GM19372 (cell line): ENCODE data around the gene ADGRG1.

Source experiments
- ATAC-seq: cut with Tn5 transposase; IDR thresholded peaks from one replicate; pipeline ENCODE4 v1.9.1; 2021; ENCODE audit warnings: mild to moderate bottlenecking, low read depth, moderate library complexity; ENCODE audit not compliant: unreplicated experiment

ADGRG1 gene

DNA sequence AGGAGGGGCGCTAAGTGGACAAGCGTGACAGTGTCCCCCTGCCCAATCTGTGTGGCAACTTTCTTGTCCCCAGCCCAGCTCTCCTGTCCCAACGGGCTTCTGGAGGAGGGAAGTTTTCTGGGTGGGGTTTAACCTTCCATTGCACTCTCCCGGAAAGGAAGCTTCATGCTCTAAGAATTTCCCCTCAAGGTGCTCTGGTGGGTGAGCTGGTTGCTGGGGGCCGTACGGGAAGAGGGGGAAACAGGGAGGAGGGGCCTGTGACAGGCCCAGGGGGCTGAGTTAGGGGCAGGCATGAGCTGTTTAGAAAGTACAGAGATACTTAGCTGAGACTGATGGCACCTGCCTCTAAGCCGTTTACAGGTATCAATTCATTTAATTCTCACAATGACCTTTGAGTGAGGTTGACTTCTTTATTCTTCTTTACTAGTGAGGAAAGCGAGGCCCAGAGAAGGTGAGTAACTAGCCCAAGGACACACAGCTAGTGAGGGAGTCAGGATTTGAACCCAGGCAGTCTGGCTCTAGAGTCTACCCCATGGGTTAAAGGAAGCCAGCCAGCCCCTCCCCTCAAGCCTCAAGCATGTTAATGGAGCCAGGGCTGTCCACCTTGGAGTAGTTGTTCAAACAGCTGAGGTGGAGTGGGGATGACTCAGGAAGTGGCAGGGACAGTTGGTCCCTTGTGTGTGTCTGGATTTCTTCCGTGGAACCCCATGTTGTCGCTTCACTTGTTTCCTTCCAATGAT is 18.9 kb downstream of the ADGRG1 start:
- ATAC-seq, result no peak

DNA sequence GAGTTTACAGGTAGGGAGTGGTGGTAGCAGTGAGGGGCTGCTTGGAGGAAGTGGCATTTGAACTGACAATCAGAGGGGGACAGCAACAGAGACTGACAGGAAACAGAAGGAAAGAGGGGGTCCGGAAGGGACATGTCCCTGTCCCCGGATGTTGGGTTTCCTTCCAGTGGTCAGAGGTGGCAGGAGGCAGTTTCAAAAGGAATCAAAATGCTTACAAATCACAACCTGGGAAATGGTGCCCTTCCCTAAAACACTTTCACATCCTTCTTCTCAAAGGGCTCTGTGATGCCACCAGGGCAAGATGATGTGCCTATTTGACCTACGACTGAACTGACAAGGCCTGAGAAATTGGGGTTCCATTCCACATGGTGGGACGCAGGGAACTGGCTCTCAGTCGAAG is 19.7 kb downstream of the ADGRG1 start:
- no peak for ATAC-seq

DNA sequence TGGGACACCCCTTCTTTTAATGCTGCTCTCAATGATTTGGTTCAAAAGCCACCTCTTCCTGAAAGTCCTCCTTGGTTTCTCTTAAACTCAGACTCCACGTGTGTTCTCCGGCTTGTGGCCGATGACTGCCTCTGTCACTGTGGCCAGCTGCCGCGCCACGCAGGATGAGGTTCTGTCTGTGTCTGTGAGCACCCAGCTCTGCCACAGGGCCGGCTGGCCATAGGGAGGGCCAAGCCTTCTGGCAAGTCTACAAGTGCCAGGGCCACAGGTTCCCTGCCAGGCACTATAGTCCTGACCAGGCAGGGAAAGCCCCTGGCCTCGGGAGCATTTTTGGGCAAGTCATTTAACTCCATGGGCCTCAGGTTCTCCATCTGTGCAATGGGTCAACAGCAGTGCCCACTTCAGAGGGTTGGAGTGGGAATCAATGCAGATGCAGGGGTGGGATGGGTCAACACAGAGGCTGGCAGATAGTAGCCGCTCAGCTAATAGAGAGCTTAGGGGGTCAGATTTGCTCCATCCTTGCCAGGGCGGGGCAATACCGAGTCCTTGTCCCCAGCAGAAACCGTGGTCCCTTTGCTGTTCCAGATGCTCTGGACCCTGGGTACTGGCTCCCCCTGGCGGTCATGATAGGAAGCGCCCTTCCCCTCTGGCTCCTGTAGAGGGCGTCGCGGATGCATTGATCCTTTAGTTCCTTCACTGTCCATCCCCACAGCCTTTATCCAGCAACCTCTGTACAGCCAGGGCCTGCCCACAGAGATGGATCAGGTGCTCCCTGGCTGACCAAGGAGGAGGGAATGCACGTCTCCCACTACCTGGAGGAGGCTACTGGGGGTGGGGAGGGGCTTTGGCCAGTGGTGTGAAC is 20.4 kb downstream of the ADGRG1 start:
- ATAC-seq, result peak; percentile 56

GRCh38 chr16:57649443-57649751 is 21.0 kb downstream of the ADGRG1 start:
- no peak for ATAC-seq

DNA sequence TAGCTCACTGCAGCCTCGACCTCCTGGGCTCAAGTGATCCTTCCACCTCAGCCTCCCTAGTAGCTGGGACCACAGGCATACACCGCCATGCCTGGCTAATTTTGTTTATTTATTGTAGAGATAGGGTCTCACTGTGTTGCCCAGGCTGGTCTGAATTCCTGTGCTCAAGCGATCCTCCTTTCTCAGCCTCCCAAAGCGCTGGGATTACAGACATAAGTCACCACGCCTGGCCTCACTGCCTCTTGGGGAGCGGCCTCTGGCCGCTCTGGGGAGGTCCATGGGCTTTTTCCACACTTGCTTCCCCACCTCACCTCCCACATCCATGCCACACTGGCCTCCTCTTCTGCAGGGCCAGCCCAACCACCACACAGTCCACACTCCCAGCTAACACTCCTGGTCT is 21.4 kb downstream of the ADGRG1 start:
- no peak for ATAC-seq

DNA sequence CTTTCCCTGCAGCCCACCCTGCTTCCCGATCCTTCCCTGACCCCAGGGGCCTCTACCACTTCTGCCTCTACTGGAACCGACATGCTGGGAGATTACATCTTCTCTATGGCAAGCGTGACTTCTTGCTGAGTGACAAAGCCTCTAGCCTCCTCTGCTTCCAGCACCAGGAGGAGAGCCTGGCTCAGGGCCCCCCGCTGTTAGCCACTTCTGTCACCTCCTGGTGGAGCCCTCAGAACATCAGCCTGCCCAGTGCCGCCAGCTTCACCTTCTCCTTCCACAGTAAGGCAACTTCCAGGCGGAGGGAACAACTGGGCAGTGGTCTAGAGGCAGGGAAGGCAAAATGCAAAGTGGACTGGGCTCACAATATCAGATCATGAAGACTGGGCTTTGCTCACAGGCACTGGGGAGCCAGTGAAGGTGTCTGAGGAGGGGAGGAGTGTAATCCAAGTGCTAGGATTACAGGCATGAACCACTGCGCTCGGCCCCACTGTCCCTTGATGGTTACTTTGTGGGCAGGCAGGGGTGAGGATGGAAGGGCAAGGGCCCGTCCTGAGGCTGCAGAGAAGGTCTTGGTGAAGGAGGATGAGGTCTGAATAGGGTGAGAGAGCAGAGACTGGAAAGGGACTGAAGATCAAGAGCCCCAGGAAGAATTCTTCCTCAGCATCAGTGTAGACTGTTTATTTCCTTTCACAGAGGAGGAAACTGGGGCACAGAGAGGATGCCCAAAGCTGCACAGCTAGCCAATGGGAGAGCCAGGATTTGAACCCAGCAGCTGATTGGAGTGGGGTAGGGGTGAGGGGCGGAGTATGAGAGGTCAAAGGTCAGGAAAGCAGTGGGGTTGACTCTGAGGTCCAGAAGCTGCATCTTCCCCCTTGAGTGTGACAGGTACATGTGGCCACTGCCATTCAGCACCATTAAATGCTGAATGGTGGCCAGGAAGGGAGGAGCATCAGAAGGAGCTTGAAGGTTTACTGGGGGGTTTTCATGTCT is 23.2 kb downstream of the ADGRG1 start:
- no peak for ATAC-seq

GRCh38 chr16:57652695-57653471 is 24.5 kb downstream of the ADGRG1 start:
- no peak for ATAC-seq

DNA sequence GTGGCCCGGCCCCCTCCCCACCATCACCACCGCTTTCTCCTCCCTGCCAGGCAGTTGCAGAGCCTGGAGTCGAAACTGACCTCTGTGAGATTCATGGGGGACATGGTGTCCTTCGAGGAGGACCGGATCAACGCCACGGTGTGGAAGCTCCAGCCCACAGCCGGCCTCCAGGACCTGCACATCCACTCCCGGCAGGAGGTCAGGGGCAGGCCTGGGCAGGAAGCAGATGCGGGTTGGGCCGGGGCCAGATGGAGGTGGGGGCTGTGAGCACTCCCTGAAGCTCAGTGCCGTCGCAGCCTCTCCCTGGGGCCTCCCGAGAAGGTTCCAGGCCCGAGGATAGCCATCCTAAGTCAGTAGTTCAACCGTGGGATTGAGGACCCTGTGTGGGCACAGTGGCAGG is 25.5 kb downstream of the ADGRG1 start:
- ATAC-seq, result no peak

GRCh38 chr16:57656342-57656955 is 28.0 kb downstream of the ADGRG1 start:
- no peak for ATAC-seq

GRCh38 chr16:57657228-57657627 is 28.8 kb downstream of the ADGRG1 start:
- ATAC-seq, result no peak

- no peak for ATAC-seq
These were observed 29.9 kb downstream of the ADGRG1 start for GRCh38 chr16:57658130-57658877.

DNA sequence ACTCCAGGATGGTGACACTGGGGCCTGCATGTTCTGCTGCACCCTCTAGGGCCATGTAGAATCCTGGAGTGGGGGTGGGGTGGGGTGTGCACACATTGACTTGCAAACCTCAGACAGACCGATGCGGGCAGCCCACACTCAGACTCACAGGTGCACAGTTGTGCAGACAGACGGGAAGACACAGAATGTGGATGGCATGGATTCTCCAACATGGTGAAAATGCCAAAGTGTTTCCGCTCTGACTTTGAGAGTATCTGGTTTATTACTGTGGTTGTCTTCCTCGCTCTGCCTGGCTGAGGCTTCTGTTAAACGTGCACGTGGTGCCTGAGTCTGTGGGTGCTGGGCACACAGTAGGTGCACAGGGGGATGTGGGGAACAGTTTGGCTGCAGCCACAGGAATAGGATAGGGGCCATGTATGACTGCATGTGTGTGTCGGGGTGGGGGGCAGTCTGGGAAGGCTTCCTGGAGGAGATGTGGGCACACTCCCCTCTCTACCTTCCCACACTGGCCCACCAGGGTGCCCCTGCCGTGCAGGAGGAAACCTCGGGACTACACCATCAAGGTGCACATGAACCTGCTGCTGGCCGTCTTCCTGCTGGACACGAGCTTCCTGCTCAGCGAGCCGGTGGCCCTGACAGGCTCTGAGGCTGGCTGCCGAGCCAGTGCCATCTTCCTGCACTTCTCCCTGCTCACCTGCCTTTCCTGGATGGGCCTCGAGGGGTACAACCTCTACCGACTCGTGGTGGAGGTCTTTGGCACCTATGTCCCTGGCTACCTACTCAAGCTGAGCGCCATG is 30.6 kb downstream of the ADGRG1 start:
- ATAC-seq, result no peak

GRCh38 chr16:57660715-57661463 is 32.5 kb downstream of the ADGRG1 start:
- ATAC-seq, result no peak

DNA sequence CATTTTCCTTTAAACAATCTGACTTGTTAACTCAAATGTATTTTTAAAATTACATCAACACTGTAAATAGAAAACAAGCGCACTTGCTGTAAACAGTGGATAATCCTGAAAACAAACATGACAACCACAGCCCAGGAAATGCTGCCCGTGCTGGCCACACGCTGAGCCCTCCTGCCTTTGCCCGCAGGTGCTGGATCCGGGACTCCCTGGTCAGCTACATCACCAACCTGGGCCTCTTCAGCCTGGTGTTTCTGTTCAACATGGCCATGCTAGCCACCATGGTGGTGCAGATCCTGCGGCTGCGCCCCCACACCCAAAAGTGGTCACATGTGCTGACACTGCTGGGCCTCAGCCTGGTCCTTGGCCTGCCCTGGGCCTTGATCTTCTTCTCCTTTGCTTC is 33.1 kb downstream of the ADGRG1 start:
- ATAC-seq, result no peak

DNA sequence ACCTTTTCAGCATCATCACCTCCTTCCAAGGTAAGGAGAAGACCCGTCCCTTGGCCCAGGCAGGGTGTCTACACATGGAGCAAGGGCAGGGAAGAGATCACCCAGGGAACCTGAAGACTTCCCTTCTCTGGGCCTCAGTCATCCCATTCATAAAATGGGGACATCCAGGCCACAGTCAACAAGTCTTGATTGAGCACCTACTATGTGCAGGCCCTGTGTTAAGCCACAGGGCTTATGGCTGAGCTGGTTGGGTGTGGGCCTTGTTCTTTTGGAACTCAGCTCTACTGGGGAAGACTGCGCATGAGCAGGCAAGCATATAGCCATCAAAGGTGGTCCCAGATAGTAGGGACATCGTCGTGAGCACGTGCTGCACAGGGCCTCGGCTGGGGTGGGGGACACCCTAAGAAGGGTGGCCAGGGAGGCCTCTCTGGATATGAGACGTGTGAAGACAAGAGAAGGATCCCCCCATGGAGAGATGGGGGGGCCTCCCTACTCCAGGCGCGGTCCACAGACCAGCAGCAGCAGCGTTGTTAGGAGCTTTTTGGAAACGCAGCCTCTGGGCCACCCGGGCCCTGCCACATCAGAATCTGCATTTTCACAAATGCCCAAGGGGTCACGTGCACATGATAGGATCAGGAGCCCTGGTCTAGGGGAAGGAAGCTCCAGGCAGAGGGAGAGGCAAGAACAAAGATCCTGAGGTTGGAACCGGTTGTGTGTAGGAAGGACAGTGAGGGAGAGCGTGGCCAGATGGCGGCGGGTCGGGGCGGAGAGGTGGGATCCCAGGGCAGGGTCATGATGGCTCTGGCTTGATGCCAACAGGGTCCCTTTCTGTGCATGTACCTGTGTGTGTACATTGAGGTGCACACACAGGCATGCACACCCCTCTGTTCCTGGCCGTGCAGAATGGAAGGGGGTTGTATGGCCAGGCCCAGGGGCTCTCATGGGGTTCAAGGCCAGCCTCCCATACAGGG is 33.8 kb downstream of the ADGRG1 start:
- no peak for ATAC-seq

GRCh38 chr16:57663436-57663835 is 35.0 kb downstream of the ADGRG1 start:
- ATAC-seq, result no peak
